ENCODE results near the gene AGBL4.

AGBL4 gene

DNA sequence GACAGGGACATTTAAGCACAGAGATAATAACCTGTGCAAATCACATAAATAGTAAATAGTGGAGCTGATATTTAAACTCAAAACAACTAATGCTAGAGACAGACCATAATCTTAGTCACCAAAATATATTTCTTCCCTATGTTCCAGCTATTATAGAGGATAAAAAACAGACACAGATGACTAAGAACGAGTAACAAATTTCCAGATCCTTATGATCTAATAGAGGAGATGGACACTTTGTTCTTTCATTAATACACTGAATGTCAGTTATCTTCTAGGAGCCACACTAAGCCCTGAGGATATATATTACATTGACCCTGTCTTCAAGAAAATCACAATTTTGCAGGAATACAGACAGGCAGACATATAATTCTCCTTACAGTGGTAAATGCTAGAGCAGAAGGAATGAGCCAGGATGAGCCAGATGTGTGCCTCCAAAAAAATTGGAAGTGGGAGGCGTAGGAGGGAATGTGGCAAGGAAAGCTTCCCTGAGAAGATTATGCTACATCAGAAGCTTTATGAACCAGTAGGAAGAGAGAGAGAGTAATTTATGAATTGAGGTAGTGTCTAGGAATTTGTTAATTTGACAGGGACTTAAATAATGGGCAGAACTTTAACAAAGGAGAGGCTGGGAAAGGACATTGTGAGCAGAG lies 851.7 kb downstream of the AGBL4 start:
- DNase-seq, result no peak

DNA sequence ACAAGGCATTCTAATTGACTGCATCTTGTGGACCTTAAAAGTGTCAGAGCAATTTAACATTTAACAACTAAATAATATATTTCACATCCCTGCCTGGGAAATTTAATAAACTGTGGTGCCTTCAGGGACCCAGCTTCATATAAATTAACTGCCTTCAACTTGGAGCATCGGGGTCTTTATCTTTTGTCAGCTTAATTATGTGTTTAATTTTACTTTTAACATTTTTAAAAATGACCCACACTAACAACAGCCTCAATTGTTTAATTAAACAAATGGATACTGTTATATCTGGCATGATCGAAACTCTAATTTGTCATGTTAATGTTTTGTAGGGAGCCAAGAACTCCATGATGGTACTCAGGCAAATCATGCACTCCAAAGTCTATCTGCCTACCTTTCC lies 857.7 kb downstream of the AGBL4 start:
- DNase-seq, result no peak

DNA sequence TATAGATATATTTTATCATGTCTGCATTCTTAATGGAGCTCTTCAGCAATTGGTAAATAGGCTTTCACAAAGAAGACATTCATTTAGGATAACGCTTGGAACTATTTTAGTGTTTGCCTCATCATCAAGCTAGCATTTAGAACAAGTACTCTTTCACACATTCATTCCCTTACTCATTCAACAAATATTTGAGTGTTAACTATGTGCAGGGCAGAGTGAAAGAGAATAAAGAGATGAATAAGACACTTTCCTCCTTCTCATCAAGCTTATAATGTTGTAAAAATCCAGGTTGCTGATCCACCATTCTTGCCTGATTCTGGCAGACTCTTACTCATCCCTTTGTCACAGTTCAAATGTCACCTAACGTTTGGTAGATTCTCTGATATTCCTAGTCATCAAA lies 860.7 kb downstream of the AGBL4 start:
- no peak for DNase-seq

DNA sequence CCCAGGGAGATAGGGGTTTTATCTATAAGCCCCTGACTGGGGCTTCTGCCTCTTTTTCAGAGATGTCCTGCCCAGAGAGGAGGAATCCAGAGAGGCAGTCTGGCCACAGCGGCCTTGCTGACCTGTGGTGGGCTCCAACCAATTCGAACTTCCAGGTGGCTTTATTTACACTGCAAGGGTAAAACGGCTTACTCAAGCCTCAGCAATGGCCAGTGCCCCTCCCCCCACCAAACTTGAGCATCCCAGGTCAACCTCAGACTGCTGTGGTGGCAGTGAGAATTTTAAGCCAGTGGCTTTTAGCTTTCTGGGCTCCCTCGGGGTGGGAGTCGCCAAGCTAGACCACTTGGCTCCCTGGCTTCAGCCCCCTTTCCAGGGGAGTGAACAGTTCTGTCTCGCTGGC lies 863.1 kb downstream of the AGBL4 start:
- no peak for DNase-seq

DNA sequence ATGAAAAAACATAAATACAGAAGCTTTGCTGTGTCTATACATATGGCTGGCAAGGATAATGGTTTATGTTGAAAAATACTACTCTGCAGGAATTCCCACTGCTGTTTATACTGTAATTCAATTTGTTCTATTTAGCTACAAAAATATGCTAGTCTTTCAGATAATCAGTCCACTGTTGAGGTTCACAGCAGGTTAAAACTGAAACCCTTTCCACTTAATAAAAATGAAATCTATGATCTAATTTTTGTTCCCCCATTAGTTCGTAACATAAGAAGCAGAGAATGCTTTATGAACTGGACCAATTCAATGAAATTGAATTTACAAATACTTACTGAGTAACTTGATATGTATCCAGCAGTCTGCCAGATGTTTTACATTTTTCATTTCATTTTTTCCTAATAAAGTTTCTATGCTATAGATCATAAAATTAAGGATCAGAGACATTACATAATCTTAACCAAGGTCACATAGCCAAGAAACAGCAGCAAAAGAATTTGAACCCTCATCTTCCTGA lies 887.0 kb downstream of the AGBL4 start:
- no peak for DNase-seq

DNA sequence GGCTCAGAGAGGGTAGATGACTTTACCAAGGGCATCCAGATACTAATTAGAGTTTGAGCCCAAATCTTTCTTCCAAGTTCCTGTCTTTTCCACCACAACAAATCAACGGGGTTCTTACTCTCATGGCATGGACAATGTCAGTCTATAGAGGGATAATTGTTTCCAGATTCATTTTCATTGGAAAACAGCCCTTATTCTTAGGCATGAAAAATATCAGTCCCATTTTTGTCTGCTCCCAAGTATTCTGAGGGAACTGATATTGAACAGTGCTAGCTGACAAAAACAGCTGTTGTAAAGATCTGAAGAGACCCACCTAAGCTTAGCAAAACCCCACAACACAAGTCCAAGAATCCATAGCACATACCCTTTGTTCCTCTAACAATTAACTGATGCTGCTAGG lies 898.0 kb downstream of the AGBL4 start:
- no peak for DNase-seq

DNA sequence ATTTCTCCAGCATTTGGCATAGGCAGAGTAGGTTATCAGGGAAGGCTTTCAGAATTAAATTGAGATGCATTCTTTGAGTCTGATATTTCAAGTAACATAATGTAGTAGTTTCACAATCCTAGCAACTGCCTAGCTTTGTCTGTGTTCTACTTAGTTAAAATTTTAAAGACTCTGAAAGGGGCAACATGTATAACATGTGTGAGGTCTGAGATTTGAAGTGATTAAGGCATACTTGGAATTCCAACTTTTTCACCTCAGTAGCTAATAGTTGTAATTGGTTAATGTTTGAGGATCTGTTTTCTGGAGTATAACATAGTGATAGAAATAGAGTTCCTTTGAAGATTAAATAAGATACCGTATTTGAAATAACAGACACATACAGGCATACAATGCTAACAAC lies 911.8 kb downstream of the AGBL4 start:
- no peak for DNase-seq

DNA sequence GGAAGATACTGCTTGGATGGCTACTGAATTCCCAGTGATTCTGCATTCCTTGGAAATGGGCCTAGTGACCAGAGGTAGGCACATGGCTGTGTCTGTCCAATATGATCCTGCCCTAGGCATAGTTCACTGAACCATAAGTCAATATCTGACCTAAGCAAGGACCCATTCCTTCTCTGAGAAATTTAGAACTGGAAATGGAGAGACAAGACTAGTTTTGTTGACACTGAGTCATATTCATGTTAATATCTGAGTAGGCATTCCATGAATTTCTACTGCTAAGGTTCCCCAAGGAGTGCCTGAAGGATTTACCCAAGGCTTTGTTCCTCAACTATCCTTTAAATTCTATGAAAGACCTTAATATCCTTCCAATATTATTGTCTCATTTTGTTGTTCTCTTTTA lies 917.3 kb downstream of the AGBL4 start:
- DNase-seq, result no peak

DNA sequence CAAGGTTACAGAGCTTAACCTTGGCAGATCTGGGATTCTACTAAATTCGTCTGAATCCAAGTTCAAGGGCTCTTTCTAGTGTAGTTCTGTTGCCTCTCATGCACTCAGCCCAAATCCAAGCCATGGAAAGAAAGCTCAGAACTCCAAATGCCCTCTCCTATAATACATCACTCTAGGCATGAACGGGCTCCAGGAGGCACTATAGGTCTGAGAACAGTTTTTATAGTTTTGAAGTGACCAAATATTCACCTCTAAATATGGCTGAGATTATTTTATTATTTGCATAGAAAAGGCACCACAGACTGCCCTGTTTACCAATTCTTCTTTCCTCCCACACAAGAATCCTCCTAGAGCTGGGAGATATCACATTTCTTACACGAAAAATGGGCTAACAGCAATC lies 919.2 kb downstream of the AGBL4 start:
- DNase-seq, result no peak

DNA sequence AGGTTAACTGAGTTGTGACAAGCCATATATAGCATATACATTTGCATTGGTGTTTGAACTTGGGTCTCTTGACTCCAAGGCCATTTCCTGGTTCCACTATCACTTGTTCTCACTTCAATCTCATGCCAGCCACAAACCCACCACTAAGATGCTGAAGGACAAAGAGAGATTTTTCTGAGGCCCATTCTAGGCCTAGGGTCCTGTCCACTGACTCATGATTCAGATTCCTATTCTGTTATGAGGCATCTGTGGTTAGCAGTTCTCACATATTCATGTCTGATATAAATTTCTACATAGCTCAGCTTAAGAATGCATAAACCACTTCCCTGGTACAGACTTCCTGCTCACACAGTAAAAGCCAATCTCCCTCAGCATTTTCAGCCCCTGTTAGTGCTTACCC lies 921.0 kb downstream of the AGBL4 start:
- DNase-seq, result no peak

DNA sequence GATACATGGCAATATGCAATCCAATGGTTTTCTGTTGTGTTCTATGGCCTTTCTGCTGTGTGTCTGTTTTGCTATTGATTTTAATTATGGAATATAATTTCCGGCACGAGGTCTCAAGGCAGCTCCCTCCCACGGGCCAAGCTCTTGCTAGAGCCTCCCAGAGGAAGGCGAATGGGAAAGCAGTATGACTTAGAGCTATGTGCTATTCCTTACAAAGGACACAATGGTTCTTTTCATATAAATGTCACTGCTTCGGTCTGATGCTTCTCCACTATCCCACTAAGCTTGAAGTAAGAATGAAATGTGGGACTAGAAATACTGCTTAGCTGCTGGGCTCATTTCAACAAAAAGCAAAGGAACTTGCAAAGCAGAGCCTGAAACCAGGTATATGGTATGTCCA lies 924.9 kb downstream of the AGBL4 start:
- DNase-seq, result no peak

DNA sequence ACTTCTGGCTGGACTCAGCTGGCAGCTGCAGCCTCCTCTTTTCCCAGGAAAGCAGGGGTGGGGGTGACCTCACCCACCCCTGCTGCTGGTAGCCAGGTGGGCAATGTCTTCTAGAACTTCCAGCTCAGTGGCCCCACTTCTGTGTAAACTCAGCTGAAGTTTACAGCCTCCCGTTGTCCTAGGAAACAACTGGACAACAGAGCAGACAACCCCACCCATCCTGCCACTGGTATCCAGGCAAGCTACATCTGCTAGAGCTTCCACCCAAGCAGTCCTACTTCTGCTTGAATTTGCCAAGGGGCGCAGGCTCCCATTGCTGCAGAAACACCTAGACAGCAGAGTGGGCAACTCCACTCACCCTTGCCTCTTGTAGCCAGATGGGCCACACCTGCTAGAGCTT lies 937.4 kb downstream of the AGBL4 start:
- DNase-seq, result no peak

DNA sequence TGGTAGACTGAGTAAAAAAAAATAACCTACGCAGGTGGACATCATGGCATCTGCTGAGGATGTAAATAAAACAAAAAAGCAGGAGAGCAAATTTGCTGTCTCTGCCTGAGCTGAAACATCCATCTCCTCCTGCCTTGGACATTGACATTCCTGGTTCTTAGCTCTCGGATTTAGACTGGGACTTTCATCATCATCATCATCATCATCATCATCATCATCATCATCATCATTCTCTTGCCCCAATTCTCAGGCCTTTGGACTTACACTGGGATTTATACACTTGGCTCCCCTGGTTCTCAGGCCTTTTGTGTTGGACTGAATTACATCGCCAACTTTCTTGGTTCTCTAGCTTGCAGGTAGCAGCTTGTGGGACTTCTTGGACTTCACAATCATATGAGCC lies 938.7 kb downstream of the AGBL4 start:
- no peak for DNase-seq

DNA sequence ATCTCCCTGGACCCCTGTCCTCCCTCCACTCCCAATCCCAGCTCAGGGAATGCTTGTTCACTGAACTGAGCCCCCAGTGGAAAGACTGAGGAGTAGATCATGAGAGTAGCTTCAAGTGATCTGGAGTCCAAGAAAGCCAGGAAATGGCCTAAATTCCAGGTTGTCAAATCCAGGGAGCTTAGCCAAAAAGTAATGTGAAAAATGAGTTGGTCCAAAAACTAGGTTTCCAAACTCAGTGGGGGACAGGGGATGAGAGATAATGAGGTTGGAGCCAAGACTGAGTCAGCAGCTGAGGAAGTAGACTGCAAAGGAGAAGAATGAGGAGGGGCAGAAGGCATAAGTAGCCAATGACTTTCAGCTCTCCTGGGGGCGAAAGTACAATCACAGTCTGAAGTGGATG lies 963.0 kb downstream of the AGBL4 start:
- no peak for DNase-seq

DNA sequence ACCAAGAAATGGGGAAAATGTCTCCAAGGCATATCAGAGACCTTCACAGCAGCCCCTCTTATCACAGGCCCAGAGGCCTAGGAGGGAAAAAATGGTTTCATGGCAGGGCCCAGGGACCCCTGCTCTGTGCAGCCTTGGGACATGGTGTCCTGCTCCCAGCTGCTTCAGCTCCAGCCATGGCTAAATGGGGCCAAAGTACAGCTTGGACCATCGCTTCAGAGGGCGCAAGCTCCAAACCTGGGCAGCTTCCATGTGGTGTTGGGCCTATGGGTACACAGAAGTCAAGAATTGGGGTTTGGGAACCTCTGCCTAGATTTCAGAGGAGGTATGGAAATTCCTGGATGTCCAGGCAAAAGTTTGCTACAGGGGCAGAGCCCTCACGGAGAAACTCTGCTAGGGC lies 964.7 kb downstream of the AGBL4 start:
- DNase-seq, result no peak

DNA sequence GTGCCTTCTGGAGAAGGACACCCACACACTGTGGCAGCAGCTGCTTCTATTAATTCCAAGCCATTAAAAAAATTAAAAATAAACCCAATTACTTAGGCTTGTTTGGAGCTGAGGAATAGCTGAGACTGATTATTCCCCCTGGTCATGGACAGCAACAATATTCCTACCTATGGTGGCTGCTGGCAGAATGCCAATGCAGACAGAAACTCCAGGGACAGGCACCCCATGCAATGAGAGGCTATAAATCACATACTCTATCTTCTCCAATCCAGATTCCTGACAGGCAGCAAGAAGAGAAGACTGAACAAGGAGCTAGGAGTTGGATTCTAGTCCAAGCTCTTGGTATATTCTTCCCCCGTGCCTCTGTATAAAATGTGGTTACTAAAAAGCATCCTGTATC lies 971.7 kb downstream of the AGBL4 start:
- DNase-seq, result no peak

DNA sequence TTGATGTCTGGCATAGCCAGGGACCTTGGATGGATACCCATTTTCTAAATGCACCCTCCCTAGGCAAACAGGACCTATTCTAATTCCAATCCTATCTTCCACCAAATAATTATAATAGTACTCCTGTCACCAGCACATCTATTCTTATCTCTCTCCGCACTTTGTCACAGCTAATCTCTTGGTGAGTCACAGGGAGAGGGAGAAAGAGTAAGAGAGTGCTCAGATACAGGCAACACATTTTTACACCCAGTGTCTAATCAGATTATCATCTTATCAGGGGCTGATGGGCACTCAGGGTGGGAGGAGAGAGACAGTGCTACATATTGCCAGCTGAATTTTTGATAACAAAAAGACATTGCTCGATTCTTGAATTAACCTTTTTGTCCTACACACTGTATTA lies 972.1 kb downstream of the AGBL4 start:
- DNase-seq, result no peak

DNA sequence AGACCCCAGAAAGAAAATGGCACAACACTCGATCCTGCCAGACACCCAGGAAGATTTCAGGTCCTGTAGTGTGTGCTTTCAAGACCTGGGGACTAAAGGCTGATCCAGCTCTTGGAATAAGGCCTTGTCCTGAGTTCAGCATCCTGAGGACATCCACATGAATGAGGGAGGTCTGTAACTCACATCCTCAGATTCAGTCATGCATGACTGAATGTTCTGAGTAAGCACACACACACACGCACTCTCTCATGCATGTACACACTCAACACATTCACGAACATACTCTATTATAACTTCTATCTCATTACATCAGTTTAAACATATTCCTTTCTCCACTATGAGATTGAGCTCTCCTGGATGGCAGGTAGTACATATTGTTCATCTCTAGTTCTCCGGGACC lies 973.7 kb downstream of the AGBL4 start:
- no peak for DNase-seq

DNA sequence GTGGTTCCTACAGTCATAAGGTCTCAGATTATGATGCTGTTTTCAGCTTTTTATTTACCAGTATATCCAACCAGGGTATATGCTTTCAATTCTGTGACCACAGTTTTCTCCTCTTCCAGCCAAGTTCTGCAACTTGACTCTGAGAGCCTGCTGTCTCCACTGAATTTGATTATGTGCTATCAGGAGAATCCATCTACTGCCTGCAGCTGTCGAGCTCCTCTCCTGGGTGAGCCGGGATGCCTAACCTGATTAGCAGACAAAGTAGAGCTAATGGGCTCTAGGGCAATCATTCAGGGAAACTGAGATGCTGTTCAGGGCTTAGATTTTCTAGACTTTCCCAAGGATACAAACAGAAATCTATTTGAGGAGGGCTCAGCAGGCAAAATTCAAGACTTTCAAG lies 975.6 kb downstream of the AGBL4 start:
- DNase-seq, result no peak

DNA sequence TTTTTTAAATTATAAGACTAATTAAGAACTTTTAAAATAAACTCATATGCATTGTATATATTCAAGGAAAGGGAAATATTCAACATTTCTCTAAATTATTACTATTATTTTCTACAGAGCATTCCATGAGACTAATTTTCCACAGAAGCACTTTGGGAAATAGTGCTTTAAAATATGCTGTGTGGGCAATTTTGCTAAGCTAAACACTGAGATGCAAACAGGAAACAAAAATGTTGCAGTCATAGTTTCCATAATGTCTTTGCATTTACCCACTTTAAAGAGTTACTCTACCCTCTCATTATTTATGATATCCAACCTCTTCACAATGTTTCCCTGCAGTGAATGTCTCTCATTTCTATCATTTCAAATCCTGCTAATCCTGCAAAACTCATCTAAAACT lies 977.4 kb downstream of the AGBL4 start:
- no peak for DNase-seq

DNA sequence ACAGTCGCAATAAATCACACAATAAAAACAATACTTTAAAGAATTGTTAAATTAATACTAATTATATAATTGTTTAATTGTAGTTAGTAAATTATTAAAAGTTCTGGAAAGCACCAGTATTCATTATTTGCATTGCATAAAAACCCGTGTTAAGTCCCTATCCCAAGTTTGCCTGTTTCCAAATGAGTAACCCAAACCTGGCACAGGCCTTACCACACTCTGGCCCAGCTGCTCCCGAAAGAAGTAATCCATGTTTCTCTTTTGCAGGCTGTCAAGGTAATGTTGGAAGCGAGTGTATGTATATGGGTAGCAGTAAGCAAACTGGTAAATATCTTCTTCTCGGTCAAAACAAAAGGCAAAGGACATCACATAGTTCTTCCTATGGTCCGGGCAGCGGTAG lies 978.4 kb downstream of the AGBL4 start:
- DNase-seq, result no peak

DNA sequence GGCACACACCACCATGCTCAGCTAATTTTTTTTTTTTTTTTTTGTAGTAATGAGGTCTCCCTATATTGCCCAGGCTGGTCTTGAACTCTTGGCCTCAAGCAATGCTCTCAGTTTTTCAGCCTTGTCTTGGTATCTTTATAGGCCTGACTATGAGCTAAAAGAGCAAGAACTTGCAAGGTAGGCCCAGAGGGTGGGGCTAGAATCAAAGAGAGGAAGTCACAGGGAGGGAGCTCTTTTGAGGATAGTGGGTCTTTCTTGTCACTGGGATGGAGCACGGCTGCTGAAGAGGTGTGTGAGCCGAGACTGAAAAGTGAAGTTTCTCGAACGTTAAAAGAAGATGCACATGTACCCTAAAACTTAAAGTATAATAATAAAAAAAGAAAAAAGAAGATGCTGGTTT lies 987.1 kb downstream of the AGBL4 start:
- no peak for DNase-seq

DNA sequence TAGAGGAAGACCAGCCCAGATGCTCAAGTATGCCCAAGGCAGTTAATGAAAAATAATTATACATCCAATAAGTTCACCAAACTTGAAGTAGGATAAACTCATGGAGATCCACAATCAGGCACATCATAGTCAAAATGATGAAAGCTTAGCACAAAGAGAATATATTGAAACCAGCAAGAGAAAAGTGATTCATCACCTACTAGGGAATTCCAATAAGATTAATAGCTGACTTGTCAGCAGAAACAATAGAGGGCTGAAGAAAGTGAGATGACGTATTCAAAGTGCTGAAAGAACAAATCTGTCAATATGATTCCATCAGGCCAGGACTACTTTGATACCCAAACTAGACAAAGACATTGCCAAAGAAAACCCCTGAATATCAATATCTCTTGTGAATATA lies 995.4 kb downstream of the AGBL4 start:
- DNase-seq, result no peak

DNA sequence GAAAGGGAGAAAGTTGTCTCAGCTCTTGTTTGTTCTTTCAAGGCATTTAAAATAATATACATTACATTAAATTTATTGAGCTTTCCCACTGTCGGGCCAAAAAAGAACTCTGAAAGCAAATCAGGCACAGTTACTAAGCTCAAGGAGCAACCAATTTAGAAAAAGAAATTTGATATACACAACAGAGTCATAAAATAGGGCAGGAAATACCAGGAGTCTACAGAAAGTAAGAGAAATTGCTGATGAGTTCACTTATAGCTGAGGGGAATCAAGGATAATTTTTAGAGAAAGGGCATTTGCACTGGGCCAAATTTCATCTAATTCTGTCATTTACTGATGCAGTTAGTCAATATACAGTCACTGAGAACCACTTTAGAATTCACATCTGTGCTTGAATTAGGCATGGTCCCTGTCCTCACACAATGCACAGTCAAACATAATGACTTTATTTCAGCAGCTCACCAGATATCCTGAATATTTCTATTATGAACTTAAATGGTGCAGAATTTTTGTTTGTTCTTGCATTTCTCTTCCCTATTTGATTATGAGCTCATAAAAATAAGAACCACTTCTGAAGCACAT lies 997.4 kb downstream of the AGBL4 start:
- DNase-seq, result no peak

All from NCI-H1048 (cell line).